ENCODE results near the gene HOMER3. TPM values are rescaled to one million over a fixed set of nuclear protein-coding genes. Genes with fewer than 3 reads are reported as not detected.
"Not testable (repeated sequence)": the region's sequence is repeated elsewhere in the genome, so short reads cannot be mapped to it uniquely, and the experiment has no call there.

Gene HOMER3
- total RNA-seq, 1 experiment from 2014 or later, result 17.8 TPM

DNA sequence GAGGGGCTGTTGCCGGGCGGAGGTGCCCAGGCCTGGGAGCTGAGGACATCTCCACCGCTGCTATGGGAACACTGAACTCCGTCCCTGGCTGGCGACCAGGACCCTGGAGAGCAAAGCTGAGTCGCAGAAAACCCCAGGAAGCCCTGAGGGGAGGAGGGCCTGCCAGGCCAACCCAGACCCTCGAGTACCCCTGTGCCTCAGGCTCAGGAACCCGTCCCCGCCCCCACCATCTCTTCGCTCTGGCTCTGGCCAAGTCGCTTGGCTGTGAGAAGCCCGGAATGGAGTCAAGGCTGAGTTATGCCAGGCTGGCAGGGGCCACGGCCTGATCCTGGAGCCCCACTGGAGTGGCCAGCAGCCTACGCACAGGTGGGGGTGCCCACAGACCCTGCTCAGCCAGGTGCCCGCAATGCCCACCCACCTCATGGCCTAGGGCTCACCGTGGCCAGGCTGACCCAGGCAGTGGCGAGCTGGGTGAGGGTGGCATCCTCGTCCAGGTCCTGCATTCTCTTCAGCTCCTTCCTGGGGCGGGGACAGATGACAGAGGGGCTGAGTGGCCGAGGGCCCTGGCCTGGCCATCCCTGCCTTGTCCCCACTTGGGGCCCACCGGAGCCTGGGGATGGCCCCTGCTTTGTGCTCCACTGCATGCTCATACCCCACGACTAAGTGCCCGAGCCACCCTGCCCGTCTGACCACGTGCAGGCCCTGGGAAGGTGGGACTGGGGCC is 36.5 kb downstream of the HOMER3 start:
- DNase-seq (ENCODE audit: extremely low read depth, low read depth), result no peak

DNA sequence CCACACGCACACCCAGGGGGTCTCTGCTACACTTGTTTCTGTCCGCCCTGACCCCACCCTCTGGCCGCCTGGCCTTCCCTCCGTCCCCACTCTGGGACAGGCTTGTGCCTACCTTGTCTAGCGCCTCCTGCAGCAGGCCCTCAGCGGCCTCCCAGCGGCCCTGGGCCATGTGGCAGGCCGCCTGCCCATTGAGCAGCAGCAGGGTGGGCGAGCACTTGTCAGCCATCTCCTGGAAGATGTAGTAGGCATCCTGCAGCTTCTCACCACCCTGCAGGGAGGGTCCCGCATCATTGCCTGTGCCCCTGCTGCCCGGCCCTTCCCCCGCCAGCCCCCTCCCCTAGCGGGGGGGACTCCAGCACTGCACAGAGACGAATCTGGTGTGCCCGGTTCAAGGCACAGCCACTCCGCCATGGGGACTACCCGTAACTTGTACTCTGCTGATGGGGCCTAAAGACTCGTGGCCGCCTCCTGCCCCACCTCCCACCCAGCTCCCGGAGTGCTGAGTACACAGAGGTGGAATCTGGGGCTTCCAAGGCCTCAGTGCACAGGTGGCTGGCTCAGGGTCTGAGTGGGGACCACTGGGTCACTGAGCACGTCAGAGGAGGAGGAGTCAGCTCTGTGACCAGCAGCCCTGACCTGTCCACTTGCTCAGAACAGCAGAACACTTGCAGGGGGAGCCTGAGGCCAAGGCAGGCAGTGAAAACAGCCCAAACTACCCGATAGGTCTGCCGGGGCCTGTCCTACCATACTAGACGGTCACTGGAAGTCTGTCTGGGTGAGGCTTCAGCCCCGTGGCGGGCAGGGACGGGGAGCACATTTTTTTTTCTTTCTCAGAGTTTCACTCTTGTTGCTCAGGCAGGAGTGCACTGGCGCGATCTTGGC is 37.6 kb downstream of the HOMER3 start:
- no peak for DNase-seq (ENCODE audit: extremely low read depth, low read depth)

- not testable (repeated sequence) for DNase-seq (ENCODE audit: extremely low read depth, low read depth)
These were observed 38.5 kb downstream of the HOMER3 start for GRCh38 chr19:18902519-18902918.

DNA sequence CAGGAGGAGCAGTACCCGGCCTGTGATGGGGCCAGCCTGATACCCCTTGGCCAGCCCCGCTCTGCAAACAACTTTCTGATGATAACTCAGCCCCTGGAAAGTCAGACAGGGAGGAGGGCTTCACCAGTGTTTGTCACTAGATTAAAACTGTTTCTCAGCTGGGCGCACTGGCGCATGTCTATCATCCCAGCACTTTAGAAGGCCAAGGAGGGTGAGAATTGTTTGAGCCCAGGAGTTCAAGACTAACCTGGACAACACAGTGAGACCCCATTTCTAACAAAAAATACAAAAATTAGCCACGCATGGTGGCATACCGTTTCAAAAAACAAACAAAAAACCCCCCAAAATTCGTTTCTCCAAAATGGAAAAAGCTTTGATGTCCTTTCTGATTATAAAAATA is 39.5 kb downstream of the HOMER3 start:
- no peak for DNase-seq (ENCODE audit: extremely low read depth, low read depth)

DNA sequence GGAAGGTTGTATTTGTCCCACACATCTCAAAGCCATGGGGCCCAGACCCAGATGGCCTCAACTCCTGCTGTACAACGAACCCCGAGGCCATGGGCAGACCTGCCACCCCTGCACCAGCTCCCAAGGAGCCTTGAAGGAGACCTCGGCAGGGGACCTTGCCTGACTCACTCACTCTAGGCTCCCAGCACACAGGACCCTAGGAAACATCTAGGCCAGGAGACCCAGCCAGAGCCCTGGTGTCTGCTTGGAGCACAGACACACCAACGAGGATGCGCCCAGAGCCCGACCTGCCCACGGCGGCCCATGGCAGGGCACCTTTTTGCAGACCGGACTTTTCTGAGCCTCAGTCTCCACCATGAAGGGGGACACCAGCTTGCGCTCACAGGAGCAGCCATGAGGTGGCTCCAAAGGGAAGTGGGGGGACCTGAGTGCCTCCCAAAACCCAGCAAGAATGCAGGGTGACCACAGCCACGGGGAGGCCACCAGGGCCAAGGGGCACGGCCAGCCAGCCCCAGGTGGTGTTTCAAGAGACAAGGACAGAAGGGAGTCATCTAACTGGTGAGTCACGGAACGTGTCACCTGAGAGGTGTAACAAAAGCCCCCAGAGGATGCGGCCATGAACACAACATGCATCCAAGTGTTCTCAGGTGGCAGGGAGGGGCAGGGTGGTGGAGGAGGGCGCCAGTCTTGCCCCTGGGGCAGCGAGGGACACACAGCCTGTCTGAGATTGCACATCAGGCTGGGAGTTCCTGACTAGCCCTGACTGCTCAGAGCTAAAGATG is 40.1 kb downstream of the HOMER3 start:
- no peak for DNase-seq (ENCODE audit: extremely low read depth, low read depth)

DNA sequence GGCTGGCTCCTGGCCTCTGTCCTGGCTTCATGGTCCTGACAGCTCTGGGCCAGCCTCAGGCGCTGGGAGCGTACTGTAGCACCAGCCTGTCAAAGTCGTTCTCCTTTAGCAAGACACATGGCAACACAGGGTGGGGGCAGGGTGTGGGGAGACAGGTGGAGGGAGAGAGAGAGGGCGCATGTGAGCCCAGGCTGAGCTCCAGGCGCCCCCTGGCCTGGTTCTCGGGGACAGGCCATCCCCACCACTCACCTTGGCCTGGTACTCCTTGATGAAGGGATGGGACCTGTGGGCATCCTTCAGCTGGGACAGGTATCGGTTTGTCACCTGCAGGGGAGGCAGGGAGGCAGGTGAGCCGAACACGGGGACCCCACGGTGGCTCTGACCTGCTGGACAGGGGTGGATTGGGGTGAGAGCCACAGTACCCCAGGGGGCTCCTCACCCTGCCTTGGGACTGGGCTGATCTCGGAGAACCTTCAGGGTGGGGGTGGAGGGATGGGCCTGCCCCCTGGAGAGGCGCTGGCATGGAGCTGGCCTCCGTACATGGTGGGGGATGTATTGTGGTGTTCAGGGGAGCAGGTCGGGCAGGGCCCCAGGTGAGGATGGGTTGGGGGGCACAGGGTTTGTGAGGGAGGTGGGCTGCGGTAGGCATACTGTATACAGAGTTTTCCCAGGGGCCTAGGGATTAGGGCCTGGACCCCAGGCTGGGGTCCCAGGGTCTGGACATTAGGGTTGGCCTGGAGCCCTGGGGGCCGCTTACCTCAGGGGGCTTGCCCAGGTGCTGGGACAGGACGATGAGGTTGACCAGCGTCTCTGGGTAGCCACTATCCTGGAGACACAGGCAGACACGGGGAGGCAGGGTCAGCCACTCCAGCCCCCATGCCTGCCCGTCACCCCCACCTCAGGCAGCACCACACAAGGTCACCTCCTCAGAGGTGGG is 41.1 kb downstream of the HOMER3 start:
- no peak for DNase-seq (ENCODE audit: extremely low read depth, low read depth)

DNA sequence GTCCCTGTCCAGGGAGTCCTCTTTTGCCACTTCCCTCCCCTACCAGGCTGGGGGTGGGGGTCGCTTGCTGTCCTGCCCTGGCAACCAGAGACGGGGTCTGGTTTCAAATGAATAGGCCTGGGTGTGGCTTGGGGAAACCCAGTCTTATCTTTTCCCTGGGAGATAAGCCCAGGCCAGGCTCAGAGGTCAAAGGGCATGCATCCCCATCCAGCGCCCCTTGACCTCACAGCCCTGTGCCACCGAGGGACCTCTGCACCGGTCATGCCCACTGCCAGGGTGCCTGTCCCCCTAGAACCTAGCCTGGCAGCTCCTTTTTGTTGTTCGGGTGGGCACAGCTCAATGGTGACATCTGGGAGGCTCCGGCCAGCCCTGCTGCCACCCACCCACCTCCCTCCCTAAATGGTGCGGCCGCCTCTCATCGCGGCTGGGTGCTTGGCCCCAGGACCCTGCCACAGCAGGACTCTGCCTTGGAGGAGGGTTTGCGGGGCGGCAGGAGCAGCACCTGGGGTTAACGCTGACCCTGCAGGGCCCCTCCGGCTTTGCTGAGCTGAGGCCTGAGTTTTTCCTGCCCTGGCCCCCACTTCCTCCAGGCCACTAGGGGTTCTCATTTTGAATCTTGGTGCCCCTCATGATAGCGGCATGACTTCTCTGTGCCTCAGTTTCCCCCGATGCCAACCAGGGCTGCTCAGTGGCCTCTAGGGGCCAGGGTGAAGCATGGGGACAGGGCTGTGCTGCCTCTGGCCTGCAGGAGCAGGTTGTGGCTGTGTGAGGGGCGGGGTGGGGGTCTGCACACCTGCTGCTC is 42.2 kb downstream of the HOMER3 start:
- no peak for DNase-seq (ENCODE audit: extremely low read depth, low read depth)

- DNase-seq (ENCODE audit: extremely low read depth, low read depth), result no peak
These were observed 42.9 kb downstream of the HOMER3 start for GRCh38 chr19:18898081-18898606.

DNA sequence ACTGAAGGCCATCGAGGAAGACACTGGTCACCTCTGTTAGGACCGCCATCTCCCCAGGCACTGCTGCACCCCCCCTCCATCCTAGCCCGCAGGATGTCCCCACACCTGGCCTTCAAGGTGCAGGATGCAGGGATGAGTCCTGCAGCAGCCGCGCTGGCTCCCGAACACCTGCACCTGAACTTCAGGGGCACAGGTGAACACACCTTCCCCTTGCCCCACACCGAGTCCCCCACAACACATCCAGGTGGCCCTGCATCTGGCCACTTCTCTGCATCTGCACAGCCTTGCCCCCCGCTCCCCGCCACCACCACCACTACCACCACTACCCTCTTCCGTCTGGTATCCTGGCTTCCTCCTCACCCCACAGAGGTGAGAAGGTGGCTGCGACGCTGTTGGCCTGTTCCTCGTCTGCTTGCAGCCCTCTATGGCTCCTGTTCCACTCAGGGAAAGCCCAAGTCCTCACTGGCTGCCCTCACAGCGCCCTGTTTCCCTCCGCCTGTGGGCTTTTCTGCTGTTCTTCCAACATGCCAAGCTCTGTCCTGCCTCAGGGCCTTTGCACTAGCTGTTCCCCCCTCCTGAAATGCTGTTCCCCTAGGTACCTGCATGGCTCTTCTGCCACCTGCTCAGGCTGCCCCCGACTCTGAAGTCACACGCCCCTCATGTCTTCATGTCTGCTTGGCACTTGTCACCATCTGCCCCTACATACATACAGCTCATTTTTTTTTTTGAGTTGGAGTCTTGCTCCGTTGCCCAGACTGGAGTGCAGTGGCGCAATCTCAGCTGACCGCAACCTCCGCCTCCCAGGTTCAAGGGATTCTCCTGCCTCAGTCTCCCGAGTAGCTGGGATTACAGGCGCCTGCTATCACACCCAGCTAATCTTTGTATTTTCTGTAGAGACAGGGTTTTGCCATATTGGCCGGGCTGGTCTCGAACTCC is 43.7 kb downstream of the HOMER3 start:
- DNase-seq (ENCODE audit: extremely low read depth, low read depth), result no peak

DNA sequence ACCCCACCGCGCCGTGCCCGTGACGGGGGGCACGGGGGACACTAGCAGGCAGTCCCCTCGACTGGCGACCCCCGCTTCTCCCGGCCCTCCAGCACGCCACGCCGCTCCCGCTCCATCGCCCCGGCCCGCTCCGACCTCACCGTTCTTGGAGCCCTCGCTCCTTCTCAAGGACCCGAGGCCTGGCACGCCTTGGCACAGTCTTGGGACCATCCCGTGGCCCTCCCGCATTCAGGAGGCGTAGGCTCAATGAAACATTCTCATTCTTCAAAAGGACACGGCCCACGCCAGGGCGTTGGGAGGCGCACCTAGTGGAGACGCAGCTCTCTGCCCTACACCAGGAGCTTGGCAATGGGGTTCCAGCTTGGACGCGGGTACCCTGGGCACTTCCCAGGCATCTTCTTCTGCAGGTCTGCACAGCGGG is 44.6 kb downstream of the HOMER3 start:
- DNase-seq (ENCODE audit: extremely low read depth, low read depth), result no peak

GRCh38 chr19:18895824-18896341 is 45.1 kb downstream of the HOMER3 start, which contains the start of gene CERS1:
Gene CERS1 (minus strand): TSS chr19:18896158. CDS start chr19:18896072, 86 bp downstream.
- DNase-seq (ENCODE audit: extremely low read depth, low read depth), result no peak

DNA sequence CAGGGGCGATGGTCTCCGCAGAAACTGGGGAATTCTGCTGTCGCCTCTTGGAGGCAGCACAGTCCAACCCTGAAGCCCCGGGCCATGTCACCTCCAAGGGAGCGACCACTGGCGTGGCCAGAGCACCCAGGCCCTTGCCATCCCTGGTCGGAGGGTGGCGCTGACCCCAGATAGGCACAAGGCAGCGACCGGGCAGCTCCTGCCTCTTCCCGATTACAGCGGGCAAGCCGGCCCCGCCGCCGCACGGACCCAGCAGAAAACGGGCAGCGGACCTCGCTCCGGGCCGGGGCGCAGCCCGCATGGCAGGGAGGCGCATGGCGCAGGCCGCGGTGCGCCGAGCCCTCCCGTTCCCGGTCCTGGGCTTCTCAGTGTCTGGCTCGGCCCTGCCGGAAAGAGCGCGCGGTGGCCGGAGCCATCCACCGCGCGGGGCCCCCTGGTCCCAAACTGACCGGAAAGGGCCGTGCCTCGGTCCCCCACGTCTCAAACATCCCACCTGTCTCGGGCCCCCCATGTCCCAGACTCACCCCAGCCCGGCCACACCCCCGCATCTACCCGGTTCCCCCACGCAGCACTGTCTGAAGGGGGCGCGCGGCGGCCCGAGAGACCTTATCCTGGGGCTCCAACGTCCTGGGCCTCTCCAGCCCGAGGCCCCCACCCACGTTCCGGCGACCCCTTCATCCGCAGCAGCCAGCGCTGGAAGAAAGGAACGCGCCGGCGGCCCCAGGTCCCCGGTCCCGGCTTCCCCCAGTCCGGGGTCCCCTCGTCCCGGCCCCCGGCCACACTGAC is 45.8 kb downstream of the HOMER3 start:
- peak; percentile 45 for DNase-seq (ENCODE audit: extremely low read depth, low read depth)

GRCh38 chr19:18894254-18895037 is 46.6 kb downstream of the HOMER3 start:
- DNase-seq (ENCODE audit: extremely low read depth, low read depth), result no peak

DNA sequence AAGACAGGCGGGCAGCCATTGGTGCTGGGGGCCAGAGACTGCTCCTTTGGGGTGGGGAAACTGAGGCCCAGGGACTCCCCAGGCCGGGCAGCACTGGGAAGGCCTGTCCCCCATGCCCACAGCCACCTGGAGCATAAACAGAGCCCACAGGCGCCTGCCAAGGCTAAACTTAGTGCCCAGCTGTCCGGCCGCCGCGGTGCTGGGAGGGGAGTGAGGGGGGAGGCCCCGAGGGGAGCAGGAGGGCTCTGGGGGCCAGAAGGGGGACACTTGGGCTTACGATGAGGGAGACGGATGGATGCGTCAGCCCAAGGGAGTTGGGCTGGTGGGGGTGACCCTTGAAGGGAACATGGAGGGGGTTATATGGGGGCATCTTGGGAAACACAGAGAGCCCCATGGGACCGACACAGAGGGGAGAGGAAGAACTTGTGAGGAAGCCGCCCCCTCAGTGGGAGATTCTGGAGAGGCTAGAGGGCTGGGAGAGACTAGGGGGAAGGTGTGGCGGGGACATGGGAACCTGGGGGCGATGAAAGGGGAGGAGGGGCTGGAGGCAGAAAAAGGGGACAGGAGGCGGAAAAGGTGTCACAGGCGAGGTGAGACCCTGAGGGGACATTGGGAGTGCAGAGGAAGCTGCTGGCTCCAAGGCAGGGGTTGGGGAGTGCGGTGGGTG is 47.3 kb downstream of the HOMER3 start:
- DNase-seq (ENCODE audit: extremely low read depth, low read depth), result no peak
